COR-L47 (cell line): ENCODE results near the gene VPS37C.
"Not testable (repeated sequence)": the region's sequence is repeated elsewhere in the genome, so short reads cannot be mapped to it uniquely, and the experiment has no call there.

Experiments
- DNase-seq: peaks from one replicate; lab custom pipeline; 2025; lab: John Stamatoyannopoulos, UW

The VPS37C gene

DNA sequence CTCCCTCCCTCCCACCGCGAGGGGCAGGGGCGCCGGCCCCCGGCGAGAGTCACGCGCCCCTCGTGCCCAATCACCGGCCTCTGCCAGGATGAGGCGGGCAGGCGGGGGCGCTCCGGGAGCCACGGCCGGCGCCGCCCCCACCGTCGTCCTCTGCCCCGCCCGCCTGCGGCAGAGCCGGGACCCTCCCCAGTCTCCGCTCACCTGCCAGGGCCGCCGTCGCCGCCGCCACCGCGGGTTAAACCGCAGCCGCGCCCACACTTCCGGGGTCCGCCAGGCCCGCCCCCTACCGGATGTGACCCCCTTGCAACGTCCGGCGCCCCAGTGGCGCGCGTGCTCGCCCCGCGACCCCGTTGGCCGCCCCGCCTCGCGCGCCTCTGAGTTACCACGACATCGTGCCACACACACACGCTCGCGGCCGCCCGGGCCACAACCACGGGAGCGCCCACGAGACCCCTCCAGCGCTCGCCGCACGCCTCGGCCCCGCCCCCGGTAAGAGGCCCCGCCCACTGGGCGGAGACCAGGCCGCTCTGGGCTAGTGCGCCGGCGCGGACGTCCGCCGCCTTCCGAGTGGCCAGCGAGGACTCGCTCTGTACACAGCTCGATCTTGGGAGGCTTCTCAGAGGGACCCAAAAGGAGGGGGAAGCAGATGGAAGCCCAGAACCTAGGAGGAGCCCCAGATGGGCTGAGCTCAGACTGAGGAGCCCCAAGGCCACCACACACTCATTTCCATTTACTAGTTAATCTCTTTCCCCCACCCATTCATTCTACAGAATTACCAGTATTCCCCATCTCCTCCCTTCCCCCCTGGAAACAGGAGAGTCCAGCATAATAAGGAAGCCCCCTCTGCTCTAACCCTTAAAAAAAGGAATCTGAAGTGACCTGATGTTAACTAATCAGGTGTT is at the start of gene VPS37C:
TSS of gene VPS37C (minus strand) at position 237 of the 902 bp plus-strand sequence. CDS start 22,597 bp downstream, outside the sequence.
- DNase-seq = peak; percentile 88

DNA sequence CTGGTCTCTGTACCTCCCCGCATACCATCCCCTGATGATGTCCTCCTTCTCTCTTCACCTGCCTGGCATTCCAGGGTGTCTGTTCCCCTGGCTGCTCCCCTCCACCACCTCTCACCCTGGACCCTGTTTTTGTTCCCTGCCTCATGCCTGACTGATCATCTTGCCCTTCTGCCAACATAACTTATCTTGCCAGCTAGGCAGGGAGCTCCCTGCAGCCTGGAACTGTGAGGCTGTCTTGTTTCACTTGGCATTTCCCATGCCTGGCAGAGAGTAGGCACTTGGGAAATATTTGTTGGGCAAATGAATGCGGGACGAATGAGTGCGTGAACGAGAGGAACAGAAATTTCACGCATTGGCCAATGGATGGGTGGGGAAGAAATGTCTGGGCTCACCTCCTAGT is 49.4 kb upstream of the VPS37C start:
- DNase-seq = not testable (repeated sequence)

DNA sequence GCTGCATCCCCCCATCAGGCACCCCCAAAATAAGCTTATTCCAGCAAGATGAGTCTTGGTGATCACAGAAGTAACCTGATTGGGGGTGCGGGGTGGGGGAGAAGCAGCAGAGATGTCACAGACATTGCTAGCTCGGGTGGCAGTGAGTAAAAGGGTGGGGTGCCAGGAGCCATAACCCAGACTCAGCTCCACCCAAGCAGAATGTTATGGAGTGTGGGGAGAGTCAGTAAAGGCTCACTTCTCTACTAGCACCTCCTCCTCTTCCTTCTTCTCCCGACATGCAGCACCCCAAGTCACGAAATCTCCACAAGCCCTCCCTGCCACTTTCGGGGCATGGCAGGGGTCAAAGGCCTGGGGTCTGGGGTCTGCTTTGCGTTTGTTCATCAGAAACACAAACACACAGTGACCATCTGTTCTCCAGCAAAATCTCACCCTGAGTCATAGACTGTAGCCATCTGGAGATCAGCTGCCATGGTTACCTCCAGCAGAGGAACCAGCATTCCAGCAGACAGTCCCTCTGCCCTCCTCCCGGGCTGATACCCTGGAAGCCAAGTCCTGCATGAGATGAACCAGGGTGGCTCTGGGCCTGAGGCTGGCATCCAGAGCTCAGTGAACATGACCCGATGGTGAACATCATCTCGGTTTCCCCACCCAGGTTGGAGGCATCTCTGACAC is 46.5 kb upstream of the VPS37C start:
- not testable (repeated sequence) for DNase-seq

DNA sequence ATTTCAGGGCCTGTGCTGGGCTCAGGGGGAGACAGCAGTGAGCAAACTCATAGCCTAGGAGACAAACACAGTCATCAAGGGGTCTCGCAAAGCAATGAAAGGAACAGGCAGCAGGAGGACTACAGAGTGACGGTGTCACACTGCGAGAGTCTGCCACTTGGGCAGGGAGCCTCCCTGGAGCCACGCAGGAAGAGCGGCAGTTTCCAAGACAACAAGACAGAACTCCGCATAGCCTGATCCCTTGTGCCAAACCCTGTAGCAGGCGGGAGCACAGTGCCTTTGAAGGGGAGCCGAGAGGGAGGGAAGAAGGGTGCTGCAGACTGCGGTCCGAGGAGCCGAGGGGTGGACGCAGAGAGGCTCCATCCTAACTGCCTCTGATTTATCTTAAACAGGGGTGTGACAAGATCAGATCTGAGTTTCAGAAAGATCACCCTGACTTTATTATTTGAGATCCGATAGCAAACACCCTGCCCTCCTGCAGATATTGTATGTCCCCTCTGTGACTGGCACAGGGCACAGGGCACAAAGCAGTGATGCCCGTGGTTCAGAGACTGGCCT is 43.4 kb upstream of the VPS37C start:
- not testable (repeated sequence) for DNase-seq

DNA sequence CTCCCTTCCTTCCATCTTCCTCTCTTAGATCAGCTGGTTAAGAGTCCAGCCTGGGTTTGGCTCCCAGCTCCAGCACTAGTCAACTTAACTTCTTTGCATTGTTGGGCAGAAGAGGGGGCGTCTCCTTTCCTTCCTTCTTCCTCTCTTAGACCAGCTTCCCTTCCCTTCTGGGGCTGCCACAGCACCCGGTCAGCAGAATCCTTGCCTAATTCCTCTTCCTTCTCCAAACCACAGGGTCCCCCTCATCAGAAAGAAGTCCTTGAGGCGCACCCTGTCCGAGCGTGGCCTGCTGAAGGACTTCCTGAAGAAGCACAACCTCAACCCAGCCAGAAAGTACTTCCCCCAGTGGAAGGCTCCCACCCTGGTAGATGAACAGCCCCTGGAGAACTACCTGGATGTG is 42.6 kb upstream of the VPS37C start:
- not testable (repeated sequence) for DNase-seq

DNA sequence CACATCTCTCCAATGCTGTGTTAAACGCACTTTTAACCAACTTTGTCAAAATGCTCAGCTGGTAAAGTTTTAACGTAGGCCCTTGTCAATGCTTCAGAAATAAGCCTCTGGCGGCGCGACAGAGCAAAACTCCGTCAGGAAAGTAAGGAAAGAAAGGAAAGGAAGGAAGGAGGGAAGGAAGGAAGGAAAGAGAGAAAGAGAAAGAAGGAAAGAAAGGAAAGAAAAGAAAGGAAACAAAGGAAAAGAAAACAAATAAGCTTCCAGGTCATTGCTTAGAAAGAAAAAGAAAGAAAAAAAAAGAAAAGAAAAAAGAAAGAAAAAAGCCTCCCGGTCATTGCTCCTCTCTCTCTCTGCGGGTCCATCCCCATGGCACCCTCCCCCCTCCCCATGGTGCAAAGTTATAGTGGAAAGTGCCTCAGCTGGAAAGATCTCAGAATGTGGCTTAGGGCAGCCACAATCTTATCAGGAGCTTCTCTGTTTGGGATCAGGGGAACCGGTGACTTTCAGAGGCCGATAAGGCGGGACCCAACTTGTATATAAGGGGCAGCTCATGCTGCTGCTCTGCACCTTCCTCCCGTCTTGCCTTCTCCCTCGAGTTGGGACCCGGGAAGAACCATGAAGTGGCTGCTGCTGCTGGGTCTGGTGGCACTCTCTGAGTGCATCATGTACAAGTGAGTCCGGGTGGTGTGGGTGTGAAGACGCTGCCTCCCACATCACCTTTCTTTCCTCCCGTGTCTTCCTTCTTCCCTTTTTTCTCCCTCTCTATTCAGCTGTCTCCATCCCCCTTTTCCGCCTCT is 41.9 kb upstream of the VPS37C start, which contains the start of gene PGA3:
TSS of gene PGA3 (plus strand) at position 566 of the 797 bp plus-strand sequence. CDS start at position 616, 50 bp downstream.
- DNase-seq = not testable (repeated sequence)

DNA sequence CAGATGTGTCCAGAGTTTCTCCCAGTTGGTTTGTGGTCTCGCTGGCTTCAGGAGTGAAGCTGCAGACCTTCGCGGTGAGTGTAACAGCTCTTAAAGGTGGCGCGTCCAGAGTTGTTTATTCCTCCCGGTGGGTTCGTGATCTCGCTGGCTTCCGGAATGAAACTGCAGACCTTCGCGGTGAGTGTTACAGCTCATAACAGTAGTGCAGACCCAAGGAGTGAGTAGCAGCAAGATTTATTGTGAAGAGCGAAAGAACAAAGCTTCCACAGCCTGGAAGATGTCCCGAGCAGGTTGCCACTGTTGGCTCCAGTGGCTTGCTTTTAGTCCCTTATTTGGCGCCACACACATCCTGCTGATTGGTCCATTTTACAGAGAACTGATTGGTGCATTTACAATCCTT is 40.2 kb upstream of the VPS37C start:
- DNase-seq = no peak

DNA sequence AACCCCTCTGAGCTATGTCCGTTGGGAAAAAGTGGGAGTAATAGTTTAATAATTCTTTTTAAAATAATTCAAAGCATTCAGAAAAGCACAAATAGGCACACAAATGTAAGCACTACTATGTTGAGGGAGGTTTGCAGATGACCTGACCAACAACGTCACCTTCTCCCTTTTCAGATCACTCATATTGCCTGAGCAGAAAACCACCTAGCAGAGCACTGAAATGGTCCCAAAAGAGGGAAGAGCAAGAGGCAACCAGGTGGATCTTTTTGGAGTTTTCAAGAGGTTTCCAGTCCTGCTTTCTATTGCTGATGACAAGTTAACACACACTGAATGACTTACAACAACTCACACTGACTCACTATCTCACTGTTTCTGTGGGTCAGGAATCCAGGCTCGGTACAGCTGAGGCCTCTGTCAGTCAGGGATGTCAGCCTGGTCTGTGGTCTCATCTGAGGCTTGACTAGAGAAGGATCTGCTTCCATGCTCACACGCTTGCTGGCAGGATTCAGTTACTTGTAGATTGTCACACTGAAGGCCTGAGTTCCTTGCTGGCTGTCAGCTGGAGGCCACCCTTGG is 37.8 kb upstream of the VPS37C start:
- DNase-seq = no peak

DNA sequence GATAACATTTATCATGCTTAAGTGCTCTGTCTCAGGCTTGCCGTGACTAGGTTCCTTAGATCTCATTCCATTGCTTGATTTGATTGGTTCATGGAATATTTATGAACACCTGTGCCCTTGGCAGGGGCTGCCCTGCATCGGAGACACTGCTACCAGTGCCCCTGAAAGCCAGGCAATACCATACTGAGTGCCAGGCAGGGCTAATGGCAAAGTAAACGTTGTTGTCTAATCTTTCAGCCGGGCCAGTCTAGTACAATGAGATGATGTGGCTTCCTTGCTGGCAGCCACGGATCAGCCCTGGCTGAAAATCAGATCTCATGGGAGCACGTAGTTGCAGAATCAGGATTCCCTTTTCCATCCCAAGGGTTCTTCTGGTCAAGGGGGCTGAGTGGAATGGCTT is 37.1 kb upstream of the VPS37C start:
- no peak for DNase-seq

DNA sequence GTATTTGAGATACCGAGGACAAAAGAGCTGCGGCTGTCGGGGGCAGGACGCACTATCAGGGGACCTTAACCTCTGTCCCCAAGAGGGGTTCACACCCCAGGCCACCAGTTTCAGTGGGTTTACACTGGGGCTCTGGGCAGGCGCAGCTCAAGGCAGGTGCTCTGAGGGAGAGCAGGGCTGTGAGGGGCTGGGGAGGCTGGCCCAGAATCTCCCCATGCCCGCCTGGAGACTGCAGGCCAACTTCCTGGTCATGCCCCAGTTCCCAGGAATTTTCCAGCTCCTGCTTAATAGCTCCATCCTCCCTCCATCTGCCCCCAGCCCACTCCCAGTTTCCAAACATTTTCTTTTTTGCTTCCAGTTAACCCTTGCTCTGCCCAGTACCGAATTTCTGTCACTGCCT is 34.5 kb upstream of the VPS37C start:
- no peak for DNase-seq

DNA sequence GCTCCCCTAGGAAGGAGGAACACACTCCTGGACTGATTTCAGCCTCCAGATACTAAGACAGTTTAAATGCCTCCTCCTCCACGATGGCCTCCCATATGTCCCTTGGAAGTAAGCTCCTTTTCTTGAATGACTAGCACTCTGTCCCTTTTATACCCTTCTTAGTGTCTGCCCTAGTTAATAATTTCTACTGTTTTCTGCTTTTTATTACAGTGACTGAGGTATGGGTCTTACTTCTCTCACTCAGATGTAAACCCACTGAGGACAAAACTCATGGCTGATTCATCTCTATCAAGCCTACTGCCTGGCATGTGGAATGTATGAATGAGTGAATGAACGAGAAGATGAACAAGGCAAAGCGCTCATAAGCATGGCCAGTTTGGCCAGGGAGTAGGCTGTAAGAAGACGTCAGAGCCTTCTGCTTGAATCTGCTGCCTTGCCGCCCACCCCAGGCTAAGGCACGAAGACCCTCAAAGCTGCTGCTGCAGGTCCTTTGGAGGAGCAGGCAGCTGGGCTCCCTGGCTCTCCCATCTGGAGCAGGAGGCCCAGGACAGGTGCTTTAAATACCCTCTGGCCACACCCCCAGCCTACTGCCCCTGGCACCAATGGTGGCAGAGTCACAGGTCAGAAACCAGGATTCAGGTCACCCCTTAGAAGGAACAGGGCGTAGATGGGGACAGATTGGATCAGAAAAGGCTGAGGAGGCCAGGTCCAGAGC is 33.9 kb upstream of the VPS37C start:
- no peak for DNase-seq

DNA sequence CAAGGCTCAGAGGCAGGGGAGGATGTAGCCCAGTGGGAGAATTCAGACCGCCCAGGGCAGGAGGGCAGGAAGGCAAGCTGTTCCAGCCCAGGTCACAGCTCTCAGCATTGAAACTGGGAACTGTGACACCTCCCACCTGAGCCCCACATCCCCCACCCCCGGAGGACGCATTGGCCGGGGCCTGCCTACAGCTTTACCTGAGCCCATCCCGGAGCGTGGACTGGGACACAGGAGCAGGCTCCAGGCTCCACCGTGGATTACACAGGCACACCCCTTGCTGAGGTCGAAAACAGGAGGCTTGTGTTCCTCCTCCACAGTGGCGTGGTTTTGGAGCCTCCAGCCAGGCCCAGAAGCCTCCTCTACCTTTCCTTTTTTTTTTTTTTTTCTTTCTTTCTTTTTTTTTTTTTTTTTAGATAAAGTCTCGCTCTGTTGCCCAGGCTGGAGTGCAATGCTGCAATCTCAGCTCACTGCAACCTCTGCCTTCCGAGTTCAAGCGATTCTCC is 33.0 kb upstream of the VPS37C start:
- no peak for DNase-seq

DNA sequence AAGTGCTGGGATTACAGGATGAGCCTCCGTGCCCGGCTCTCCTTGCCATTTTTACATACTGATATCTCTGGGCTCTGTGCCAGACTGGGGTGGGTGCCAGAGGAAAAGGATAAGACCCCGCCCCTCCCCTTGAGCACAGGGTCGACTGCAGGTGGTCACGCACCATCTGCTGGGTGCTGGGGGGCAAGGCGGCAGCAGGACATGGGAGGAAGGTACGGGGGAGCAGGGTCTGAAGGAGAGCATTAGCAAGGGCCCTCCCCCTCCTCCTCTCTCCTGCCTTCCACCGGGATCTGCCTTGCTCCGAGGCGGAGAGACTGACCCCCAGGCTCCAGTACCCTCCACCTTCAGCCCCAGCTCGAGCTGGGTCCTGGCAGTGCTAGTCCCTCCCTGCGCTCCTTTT is 32.4 kb upstream of the VPS37C start:
- DNase-seq = peak; percentile 16

DNA sequence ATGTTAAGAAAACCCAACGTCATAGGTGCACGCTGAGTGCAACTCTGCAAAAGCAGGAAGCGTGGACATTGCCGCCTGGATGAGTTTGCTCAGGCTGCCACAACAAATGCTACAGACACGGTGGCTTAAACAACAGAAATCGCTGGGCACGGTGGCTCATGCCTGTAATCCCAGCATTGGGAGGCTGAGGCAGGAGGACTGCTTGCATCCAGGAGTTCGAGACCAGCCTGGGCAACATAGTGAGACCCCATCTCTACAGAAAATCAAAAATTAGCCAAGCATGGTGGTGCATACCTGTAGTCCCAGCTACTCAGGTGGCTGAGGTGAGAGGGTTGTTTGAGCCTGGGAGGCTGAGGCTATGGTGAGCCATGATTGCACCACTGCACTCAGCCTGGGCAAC is 28.7 kb upstream of the VPS37C start:
- no peak for DNase-seq

DNA sequence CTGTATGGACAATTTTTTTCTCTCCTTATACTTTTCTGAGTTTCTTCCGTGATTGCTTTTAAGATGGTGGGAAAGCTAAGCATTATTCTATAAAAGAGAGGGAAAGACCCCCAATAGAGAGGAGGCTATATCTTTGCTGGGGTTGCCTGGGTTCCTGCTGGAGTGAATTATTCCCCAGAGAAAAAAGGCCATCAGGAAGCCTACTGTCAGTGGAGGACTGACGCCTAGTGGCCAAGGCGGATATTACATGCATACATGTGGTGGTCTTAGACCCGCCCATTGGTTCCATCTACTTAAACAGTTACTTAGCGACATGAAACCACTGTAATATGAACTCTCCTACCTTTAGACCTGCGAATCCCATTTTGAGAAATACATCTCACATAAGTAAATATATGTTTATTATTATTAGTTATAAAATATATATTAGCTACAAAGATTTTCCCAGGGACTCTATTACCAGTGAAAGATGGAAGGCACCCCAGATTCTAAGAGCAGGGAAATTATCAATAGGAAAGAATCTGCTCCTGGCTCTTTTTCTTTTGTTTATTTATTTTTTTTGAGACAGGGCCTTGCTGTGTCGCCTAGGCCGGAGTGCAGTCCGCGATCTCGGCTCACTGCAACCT is 26.4 kb upstream of the VPS37C start:
- DNase-seq = peak; percentile 85

DNA sequence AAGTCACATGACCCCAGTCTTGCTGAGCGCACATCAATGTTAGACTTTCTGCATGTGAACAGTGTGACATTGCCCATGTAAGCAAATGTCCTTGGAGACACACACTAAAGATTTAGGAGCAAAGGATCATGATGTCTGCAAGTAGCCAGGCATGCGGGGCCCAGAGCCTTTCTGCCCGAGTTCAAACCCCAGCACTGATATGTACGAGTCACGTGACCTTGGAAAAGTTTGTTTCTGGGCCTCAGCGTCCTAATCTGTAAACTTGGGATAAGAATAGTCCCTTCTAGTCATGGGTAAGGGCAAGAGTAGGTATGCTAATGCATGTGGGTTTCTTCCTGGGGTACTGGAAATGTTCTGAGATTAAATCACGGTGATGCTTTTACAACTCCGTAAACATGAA is 25.3 kb upstream of the VPS37C start:
- no peak for DNase-seq

DNA sequence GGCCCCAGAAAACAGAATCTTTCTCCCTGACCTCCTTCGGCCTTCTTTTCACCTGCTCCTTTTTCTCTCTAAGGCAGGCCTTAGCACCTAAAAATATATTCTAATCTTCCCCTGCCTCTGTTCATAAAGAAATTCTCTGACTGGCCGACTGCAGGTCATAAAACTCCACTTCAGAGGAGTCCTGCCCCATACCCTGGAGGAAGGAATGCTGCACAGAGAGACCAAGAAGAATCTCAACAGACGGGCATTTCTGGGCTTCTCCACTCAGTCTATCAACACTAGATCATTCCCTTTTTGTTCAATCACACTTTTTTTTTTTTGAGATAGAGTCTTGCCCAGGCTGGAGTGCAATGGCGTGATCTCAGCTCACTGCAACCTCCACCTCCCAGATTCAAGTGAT is 22.4 kb upstream of the VPS37C start:
- no peak for DNase-seq

DNA sequence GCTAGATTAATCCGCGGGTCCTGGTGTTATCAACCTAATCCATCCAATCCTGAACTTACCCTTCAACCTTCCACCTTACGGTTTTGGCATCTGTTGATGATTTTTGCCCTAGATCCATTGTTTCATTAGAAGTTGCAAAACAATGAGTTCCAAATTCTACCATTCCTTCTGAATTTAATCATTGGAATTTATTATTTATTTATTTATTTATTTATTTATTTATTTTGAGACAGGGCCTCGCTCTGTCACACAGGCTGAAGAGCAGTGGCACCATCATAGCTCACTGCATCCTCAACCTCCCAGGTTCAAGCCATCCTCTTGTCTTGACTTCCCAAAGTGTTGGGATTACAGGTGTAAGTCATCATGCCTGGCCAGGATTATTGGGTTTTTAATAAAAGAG is 20.3 kb upstream of the VPS37C start:
- DNase-seq = no peak

DNA sequence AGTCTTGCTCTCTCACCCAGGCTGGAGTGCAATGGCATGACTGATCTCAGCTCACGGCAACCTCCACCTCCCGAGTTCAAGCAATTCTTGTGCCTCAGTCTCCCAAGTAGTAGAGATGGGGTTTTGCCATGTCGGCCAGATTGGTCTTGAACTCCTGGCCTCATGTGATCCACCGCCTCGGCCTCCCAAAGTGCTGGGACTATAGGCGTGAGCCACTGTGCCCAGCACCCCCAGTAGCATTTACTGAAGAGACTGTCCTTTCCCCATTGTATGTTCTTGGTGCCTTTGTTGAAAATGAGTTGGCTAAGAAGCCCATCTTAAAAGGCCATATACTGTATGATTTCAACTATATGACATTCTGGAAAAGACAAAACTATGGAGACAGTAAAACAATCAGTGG is 19.0 kb upstream of the VPS37C start:
- not testable (repeated sequence) for DNase-seq

DNA sequence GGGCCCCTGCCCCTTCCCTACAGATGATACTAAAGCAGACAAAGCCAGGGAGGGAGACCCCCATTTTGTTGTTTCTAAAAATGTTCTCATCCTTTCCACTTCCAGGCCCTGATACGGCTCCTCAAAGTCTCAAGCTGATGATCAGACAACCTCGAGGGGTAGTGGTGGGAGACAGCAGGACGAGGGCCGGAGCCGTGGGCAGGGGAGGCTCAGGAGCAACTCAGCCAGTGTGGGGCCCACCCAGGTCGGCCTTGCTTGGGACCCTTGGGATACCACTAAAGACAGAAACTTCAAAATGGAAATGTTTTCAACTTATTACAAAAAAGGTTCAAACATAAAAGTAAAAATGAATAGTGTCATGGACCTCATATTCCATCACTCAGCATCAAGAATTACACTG is 15.2 kb upstream of the VPS37C start:
- DNase-seq = no peak
